GM04503 (cell line): Measurements from ENCODE around the gene ANKRD13A.
"Not testable (repeated sequence)": the region's sequence is repeated elsewhere in the genome, so short reads cannot be mapped to it uniquely, and the experiment has no call there.

ENCODE experiments used
- DNase-seq: peaks from one replicate; pipeline ENCODE4 v3.0.0-alpha.2; 2012; ENCODE audit warnings: low read depth

ANKRD13A gene

DNA sequence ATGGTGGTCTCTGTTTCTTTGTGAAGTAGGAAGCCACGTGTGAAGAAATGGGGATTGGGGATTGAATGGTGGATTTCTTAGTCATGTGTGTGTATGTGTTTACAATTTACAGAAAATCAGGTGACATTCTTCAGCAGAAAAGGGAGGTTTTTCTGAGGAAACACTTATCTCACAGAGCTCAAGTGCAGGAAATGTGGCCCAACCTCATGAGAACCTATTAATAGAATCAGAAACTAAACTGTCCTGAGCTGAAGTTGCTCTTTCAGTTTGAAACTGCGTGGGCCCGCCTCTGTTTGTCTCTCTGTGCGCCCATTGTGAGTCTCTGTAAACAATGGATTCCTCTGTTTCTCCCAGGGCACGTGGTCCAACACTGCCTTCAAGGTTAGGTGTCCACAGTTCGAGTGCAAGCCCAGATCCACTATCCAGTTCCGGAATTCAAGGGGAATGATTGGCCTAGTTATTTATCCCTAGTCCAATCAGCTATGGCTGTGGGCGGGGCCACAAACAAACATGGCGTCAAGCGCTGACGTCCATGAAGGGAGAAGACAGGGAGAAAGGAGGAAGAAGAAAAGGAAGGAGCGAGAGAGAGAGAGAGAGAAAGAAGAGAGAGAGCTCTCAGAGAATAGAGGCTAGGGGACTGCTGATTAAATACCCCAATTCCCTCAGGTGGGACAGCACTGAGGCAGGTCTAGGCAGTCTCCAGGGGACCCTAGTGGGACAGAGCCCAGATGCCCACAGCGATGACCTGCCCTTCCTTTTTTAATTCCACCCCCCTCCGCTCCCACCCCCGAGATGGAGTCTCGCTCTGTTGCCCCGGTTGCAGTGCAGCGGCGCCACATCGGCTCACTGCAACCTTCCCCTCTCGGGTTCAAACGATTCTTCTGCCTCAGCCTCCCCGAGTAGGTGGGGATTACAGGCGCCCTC is 80.5 kb downstream of the ANKRD13A start:
- DNase-seq: no peak

DNA sequence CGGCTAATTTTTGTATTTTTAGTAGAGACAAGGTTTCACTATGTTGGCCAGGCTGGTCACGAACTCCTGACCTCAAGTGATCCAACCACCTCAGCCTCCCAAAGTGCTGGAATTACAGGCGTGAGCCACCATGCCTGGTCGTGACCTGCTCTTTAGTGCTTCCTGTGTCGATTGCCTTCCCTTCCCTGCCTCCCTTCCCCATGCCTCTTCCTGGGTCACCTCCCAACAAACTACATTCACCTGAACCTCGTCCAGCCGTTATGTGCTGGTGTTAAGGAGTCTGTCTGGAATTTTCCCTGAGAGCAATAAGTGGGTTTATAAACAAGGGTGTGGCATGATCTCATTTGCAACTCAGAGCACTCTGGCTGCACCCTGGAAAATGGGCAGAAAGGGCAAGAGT is 81.2 kb downstream of the ANKRD13A start:
- DNase-seq: no peak

DNA sequence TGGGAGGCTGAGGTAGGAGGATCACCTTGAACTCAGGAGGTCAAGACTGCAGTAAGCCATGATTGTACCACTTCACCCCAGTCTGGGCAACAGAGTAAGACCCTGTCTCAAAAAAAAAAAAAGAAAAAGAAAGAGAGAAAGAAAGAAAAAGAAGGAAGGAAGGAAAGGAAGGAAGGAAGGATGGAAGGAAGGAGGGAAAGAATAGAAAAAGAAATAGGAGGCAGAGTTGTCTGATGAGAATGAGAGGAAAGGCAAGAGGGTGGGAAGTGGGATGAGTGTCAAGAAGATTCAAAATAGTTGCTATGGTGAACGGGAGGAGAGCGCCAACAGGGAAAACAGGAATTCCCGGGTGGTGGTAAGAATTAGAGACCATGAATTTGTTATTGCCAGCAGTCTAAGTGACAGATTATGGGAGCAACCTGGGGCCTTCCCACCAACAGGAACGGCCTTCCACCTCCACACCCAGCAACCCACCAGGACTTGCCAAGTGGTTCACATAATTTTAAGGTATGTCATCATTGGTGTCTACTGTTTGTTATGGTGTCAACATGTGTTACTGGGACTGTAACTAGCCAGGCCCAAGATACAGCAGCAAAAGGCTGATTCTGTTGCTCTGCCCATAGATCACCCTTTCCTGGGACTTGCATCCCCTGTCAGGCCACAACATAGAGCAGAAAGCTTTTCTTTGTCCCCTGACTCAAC is 85.2 kb downstream of the ANKRD13A start:
- no peak for DNase-seq

DNA sequence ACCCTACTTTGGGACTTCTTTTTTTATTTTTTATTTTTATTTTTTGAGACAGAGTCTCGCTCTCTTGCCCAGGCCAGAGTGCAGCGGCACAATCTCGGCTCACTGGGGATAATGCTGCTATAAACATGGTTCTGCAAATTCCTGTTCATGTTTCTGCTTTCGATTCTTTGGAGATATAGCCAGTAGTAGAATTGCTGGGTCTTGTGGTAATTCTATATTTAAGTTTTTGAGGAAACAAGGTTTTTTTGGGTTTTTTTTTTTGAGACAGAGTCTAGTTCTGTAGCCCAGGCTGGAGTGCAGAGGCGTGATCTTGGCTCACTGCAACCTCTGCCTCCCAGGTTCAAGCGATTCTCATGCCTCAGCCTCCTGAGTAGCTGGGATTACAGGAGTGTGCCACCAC is 89.0 kb downstream of the ANKRD13A start:
- not testable (repeated sequence) for DNase-seq

DNA sequence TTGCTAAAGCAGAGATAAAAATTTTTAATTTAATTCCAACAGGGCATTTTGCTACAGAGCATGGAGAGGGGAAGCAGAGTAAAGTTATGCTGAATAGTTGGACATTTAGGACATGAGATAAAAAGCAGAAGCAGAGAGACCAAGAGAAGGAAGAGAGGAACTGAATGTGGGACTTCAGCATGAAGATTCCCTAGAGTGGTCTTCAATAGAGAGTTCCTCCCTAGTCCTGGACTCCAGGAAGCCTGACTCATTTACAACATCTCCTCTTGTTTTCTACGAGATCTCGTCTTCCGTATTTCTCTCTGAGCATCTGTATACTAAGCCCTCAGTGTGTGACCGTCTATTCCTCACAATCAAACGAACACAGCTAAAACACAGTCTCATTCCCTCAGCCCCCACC is 89.7 kb downstream of the ANKRD13A start:
- DNase-seq: no peak
